Neural progenitor cell (in vitro differentiated cells): ENCODE results near the gene GLI2.

Source experiments
- CTCF ChIP-seq: fragments of 200-600 bp; sonication (generic); IDR thresholded peaks from 2 replicates; pipeline ENCODE4 v1.5.1; 2017; ENCODE audit warnings: antibody characterized with exemption, mild to moderate bottlenecking
- EZH2 ChIP-seq: fragments of 200-600 bp; sonication (generic); IDR thresholded peaks from 2 replicates; pipeline ENCODE4 v1.6.1; 2017; ENCODE audit warnings: antibody characterized with exemption, mild to moderate bottlenecking, moderate library complexity
- EZH2phosphoT487 ChIP-seq: fragments of 200-600 bp; sonication (generic); IDR thresholded peaks from 2 replicates; pipeline ENCODE4 v1.6.1; 2017; ENCODE audit warnings: antibody characterized with exemption

GRCh38 chr2:120736202-120736623 is 545 bp downstream of the GLI2 start:
- TF ChIP-seq CTCF (no peak), EZH2 (peak; percentile 1), EZH2phosphoT487 (no peak)
